Activated CD4-positive, alpha-beta memory T cell treated with anti-CD3 and anti-CD28 coated beads for 36 hours (primary cell): ENCODE data around the gene DOP1A. TPM values are rescaled to one million over a fixed set of nuclear protein-coding genes. Genes with fewer than 3 reads are reported as not detected.

Experiments used
- CTCF ChIA-PET: fragments of 350-600 bp; sonication (Branson Sonifier 250); formaldehyde crosslinking; loops from one replicate; lab custom pipeline; 2021; ENCODE audit warnings: antibody characterized with exemption, inconsistent platforms; lab: Charles Lee
- POLR2A ChIA-PET: fragments of 350-600 bp; sonication (Branson Sonifier 250); formaldehyde crosslinking; loops from one replicate; lab custom pipeline; 2021; ENCODE audit warnings: antibody characterized with exemption; lab: Charles Lee
- DNase-seq: peaks from one replicate; pipeline ENCODE4 v3.0.0-alpha.2; 2020
- H3K27ac Mint-ChIP-seq: one replicate; pipeline ENCODE4 v1.8.0; 2021; ENCODE audit warnings: mixed read lengths
- H3K27me3 Mint-ChIP-seq: one replicate; pipeline ENCODE4 v1.8.0; 2021; ENCODE audit warnings: mixed read lengths
- H3K36me3 Mint-ChIP-seq: one replicate; pipeline ENCODE4 v1.8.0; 2021; ENCODE audit warnings: mixed read lengths
- H3K4me1 Mint-ChIP-seq: one replicate; pipeline ENCODE4 v1.8.0; 2021; ENCODE audit warnings: low read depth, mixed read lengths
- H3K4me3 Mint-ChIP-seq: one replicate; pipeline ENCODE4 v1.8.0; 2021; ENCODE audit warnings: mild to moderate bottlenecking, mixed read lengths
- H3K9me3 Mint-ChIP-seq: one replicate; pipeline ENCODE4 v1.8.0; 2021; ENCODE audit warnings: mixed read lengths
- intact Hi-C: fragments of 100-400 bp; cut with micrococcal nuclease; formaldehyde crosslinking; loops from one replicate; pipeline ENCODE4 v1.15.1; 2023
- total RNA-seq, 2 experiments: library from RNA; stranded (reverse); gene quantifications; one replicate each; pipeline ENCODE4 v1.2.3, GENCODE V29; 2021

DOP1A gene, protein sequence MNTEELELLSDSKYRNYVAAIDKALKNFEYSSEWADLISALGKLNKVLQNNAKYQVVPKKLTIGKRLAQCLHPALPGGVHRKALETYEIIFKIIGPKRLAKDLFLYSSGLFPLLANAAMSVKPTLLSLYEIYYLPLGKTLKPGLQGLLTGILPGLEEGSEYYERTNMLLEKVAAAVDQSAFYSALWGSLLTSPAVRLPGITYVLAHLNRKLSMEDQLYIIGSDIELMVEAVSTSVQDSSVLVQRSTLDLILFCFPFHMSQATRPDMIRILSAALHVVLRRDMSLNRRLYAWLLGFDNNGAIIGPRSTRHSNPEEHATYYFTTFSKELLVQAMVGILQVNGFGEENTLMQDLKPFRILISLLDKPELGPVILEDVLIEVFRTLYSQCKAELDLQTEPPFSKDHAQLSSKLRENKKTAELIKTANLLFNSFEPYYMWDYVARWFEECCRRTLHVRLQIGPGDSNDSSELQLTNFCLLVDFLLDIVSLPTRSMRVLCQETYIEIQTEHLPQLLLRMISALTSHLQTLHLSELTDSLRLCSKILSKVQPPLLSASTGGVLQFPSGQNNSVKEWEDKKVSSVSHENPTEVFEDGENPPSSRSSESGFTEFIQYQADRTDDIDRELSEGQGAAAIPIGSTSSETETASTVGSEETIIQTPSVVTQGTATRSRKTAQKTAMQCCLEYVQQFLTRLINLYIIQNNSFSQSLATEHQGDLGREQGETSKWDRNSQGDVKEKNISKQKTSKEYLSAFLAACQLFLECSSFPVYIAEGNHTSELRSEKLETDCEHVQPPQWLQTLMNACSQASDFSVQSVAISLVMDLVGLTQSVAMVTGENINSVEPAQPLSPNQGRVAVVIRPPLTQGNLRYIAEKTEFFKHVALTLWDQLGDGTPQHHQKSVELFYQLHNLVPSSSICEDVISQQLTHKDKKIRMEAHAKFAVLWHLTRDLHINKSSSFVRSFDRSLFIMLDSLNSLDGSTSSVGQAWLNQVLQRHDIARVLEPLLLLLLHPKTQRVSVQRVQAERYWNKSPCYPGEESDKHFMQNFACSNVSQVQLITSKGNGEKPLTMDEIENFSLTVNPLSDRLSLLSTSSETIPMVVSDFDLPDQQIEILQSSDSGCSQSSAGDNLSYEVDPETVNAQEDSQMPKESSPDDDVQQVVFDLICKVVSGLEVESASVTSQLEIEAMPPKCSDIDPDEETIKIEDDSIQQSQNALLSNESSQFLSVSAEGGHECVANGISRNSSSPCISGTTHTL (N-terminal part only)
- 1 to 10 TPM; 5.9 to 8.8 TPM for total RNA-seq

DNA sequence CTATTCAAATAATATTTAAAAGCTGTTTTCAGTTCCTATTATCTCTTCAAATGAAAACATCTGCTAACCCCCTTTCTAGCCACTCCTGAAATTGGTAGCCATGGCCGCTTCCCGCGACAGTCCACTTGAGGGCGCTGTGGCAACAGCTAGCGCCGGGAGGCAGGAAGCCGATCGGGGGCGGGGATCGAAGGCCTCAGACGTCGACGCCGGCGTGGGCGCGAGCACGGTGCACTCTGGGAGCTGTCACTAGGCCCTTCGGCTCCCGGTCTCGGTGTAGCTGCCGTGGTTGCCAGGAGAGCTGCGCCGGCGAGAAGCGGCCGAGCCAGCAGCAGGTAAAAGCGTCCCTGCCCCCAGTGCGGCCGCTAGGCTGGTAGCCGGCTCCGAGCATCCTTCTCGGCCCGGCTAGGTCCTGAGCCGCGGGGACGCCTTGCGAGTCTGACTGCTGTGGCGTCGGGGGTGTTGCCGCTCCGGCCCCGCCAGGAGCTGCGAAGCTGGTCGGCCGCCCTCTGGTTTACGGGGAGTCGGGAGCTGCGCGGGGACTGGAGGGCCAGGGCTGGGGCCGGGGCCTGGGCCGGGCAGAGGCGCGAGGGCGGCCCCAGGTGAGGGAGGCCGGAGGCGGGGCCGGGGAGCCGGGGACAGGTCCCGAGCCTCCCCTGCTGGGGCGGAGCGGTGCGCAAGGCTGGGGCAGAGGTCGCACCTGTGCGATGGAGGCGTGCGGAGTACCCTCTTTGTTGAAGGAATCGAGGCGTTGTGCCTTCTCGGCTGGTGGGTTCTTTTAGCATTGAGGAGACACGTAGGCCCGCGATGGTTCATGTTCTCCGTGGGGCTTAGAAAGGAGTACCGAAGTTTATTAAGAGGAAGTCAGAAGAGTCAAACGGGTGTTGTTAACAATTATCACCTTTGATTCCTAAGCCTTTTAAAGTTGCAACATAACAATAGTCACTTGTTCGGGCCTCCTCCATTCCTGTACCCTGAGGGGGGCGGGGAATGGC lies at the start of gene DOP1A:
DOP1A (plus strand) TSS at position 224 of the 992 bp plus-strand sequence. CDS start 29,307 bp downstream, outside the sequence.
- peak; percentile 98 for DNase-seq
- Mint-ChIP-seq H3K4me3 (peak within 1 kb of the TSS; percentile 88), H3K27me3 (no peaks in the 10 kb centered on the region), H3K4me1 (peaks cover 42% of the 10 kb centered on the region), H3K9me3 (no peaks in the 10 kb centered on the region), H3K27ac (peak within 1 kb of the TSS; percentile 79), H3K36me3 (peaks cover 3% of the 10 kb centered on the region)
- ChIA-PET POLR2A (interaction anchor here (0.7 to 1.1 kb wide), 2 partner anchors 22 to 126 kb away, joined by 3 to 5 read pairs; partner anchors contain the start of gene RWDD2A), CTCF (interaction anchor here (0.6 to 6.6 kb wide), 45 partner anchors 8 to 1160 kb away, joined by 3 to 167 read pairs (median 5); partner anchors contain the start of genes CYB5R4, IBTK, PGM3 and PRSS35)
- intact Hi-C loops: loop anchor here (1.0 to 5.0 kb wide), 5 partner anchors 126 to 819 kb away; partner anchors contain the start of genes CYB5R4, PGM3 and RWDD2A

DNA sequence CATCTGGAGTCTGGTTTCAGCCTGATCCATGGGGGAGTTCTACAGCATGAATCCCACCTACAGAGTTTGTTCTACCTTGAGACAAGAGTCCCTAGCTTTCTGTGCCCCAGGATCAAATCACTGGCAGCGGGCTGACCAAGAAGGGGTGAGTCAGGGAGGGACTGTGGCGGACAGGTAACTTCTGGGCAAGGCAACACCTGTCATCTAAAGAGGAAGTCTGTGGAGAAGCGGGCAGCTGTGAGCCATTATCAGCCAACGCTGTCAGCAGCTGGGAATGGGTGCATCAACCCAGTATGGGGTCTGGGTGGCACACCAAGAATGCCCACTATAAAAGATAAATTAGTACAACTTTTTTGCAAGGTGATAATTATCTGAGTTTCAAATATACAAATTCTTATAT lies 47.7 kb upstream of the DOP1A start:
- H3K36me3 Mint-ChIP-seq: peaks cover 57% of the 10 kb centered on the region
- H3K27me3 Mint-ChIP-seq: no peaks in the 10 kb centered on the region
- no peak for DNase-seq
- no peaks in the 10 kb centered on the region for H3K9me3 Mint-ChIP-seq
- intact Hi-C loops: no loop called here
- no peak overlapping the region for H3K27ac Mint-ChIP-seq
- no peak overlapping the region for H3K4me3 Mint-ChIP-seq
- ChIA-PET POLR2A (no interaction called here), CTCF (no interaction called here)
- no peaks in the 10 kb centered on the region for H3K4me1 Mint-ChIP-seq

DNA sequence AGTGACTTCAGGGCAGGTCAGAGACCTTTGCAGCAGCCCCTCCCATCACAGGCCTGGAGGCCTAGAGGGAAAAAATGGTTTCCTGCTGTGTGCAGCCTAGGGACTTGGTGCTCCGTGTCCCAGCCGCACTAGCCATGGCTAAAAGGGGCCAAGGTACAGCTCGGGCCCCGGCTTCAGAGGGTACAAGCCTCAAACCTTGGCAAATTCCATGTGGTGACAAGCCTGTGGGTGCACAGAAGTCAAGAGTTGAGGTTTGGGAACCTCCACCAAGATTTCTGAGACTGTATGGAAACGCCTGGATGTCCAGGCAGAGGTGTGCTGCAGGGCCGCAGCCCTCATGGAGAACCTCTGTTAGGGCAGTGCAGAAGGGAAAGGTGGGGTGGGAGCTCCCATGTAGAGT lies 35.8 kb upstream of the DOP1A start:
- Mint-ChIP-seq H3K4me3 (no peak overlapping the region), H3K9me3 (peaks cover 18% of the 10 kb centered on the region), H3K4me1 (no peaks in the 10 kb centered on the region), H3K27ac (no peak overlapping the region), H3K36me3 (peaks cover 58% of the 10 kb centered on the region), H3K27me3 (no peaks in the 10 kb centered on the region)
- intact Hi-C loops: no loop called here
- DNase-seq: no peak
- CTCF ChIA-PET: no interaction called here
- POLR2A ChIA-PET: no interaction called here

DNA sequence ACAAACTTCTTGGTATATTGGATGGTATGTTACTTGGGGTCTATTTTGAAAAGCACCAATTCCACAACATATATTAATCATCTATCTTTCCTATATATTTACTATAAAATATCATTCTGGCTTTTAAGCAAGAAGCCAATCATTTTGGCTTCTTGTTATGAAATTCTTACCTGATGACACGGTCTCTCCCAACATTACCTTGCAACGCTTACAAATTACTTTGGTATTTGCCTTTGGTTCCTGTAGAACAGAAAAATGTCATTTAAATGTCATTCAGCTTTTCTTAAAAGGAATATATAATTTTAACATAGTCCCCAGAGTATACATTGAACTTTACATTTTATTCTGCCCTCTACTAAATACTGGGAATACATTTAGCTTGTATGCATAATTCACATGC lies 29.2 kb upstream of the DOP1A start:
- DNase-seq: no peak
- Mint-ChIP-seq H3K36me3 (peaks cover 33% of the 10 kb centered on the region), H3K9me3 (no peaks in the 10 kb centered on the region), H3K4me1 (no peaks in the 10 kb centered on the region), H3K27me3 (no peaks in the 10 kb centered on the region), H3K27ac (no peak overlapping the region), H3K4me3 (no peak overlapping the region)
- intact Hi-C loops: no loop called here
- POLR2A ChIA-PET: no interaction called here
- CTCF ChIA-PET: interaction anchor here (0.7 kb wide), 1 partner anchor 27 kb away, joined by 3 read pairs; the partner anchor contains the start of gene UBE3D

DNA sequence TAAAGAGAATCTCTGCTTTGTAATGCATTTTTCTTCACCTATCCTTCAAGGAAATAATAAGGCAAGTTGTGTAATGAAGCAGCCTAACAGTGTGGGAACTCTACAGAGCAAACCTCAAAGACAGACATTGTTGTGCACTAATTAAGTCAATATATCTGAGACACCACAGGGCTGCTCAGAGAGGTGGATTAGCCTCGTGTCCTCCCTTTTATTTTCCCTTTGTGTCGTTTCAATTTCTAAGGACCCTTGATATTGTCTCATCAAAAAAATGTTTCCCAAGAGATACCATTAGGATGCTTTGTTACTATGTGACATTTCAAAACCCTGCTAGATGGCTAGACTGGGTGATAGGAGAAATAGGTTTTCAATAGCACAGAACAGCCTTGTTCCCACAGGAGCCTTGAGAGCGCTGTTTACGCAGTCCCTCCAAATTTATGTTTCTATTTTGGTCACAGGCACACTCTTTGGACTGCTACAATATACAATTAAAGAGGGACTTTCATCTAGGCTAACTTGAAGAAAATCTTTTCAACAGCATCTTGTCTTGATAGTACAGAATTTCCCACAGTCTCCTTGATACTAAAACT lies 24.9 kb upstream of the DOP1A start:
- no peak overlapping the region for H3K4me3 Mint-ChIP-seq
- no peaks in the 10 kb centered on the region for H3K27me3 Mint-ChIP-seq
- intact Hi-C loops: no loop called here
- POLR2A ChIA-PET: no interaction called here
- H3K27ac Mint-ChIP-seq: no peak overlapping the region
- peaks cover 8% of the 10 kb centered on the region for H3K36me3 Mint-ChIP-seq
- H3K4me1 Mint-ChIP-seq: no peaks in the 10 kb centered on the region
- no peak for DNase-seq
- H3K9me3 Mint-ChIP-seq: no peaks in the 10 kb centered on the region
- CTCF ChIA-PET: no interaction called here

DNA sequence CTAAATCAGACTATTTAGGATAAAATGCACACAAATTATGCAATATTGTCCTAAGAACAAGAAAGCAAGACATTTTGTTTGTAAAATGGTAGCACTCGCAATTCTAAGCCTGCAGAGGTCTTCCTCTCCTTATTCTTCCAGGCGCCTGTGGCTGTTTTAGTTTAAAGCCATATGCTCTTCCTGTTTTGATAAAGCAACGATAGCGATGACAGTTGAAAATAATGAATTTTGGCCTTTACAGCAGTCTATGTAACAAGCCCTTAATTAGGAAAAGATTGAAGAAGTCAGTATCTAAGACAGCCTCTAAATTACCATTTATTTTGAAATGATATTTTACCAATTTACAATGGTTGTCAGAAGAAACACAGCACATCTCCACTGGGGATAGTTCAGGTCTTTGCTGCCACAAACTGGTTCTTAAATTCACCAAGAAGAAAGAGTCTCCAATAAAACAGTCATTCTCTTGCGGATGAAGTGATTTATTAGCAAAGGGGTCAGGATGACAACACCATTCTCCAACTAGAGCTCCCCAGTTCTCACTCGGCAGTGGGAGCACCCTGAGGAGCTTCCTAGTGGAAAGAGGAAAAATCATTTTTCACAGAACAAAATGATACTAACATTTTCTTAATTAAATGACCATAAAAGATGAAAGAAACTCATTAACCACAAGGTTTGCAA lies 23.2 kb upstream of the DOP1A start:
- H3K27ac Mint-ChIP-seq: no peak overlapping the region
- no peaks in the 10 kb centered on the region for H3K27me3 Mint-ChIP-seq
- no peaks in the 10 kb centered on the region for H3K9me3 Mint-ChIP-seq
- peaks cover 10% of the 10 kb centered on the region for H3K36me3 Mint-ChIP-seq
- ChIA-PET CTCF (interaction anchor here (1.7 kb wide), 1 partner anchor 21 kb away, joined by 3 read pairs; the partner anchor contains the start of gene UBE3D), POLR2A (interaction anchor here (0.6 kb wide), 1 partner anchor 10 kb away, joined by 6 read pairs; no protein-coding TSS in a partner anchor)
- no peaks in the 10 kb centered on the region for H3K4me1 Mint-ChIP-seq
- intact Hi-C loops: no loop called here
- no peak overlapping the region for H3K4me3 Mint-ChIP-seq
- no peak for DNase-seq

DNA sequence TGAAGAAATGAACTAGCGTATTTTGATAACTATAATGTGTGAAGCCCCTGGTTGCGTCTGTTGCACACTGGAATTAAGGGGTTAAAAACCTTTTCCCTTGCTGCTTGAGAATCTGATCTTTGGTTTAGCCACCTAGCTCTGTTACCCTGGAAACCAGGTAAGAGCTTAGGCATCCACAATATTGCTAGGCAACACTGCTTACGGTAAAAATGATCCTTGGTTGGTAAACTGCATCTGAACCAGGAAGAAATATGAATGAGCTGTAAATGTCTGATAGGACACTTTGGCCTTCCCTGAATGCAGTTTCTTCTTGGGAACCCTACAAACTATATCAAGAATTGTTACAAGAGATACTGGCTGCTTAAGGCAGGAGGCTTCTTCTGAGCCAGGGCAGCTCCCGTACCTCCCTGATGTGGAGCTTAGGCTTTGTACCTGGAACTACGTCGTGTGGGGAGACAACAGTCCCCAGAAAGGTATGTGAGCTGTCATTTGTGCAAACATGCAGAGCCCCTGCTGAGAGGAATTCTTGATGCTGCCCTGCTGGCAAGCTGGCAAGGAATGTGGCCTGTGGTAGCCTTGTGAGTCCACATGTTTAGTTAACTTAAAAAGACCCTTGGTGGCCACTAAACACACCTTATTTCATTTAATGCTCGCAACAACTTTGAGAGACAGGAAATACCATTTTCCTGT lies 20.3 kb upstream of the DOP1A start:
- no peak overlapping the region for H3K27ac Mint-ChIP-seq
- H3K36me3 Mint-ChIP-seq: peaks cover 5% of the 10 kb centered on the region
- no peaks in the 10 kb centered on the region for H3K4me1 Mint-ChIP-seq
- no peaks in the 10 kb centered on the region for H3K27me3 Mint-ChIP-seq
- POLR2A ChIA-PET: no interaction called here
- no peak for DNase-seq
- intact Hi-C loops: no loop called here
- no peaks in the 10 kb centered on the region for H3K9me3 Mint-ChIP-seq
- CTCF ChIA-PET: no interaction called here
- no peak overlapping the region for H3K4me3 Mint-ChIP-seq

DNA sequence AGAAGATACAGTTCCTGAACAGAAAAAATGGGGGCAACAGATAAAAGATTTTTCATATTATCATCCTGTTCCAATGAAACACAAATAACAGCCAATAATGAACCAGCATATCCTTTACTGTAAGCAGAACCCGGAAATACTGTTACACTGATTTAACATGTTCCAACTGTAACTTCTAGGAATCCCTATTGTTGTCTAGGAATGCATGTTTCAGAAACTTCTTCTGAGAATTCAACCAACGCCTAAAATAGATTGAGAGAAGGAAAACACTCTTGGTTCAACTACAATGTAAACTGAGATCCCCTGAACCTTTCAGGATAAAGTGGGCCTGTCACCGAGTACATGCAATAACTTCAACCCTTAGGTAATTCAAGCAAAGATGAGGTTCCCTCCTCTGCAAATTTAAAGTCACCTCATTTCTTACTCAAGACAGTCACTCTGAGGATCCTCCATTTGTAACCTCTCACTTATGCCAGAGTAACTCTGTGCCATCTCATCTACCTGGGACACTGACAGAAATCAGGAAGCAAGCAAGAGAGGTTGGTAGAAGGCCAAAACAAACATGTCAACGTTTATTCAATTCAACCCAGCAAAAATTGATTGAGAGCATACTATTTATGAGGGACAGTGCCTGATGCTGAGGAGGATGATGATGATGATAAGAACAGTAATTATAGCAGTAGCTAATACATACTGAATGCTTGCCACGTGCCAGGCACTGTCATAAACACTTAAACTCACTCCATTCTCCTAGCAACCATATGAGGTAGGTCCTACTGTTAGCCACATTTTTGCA lies 15.9 kb upstream of the DOP1A start:
- ChIA-PET CTCF (interaction anchor here (1.2 kb wide), 1 partner anchor 14 kb away, joined by 3 read pairs; the partner anchor contains the start of gene UBE3D), POLR2A (no interaction called here)
- no peaks in the 10 kb centered on the region for H3K27me3 Mint-ChIP-seq
- no peaks in the 10 kb centered on the region for H3K9me3 Mint-ChIP-seq
- H3K27ac Mint-ChIP-seq: no peak overlapping the region
- intact Hi-C loops: loop anchor here (10.0 kb wide), 1 partner anchor 687 kb away; the partner anchor contains the start of gene TPBG
- no peak overlapping the region for H3K4me3 Mint-ChIP-seq
- DNase-seq: no peak
- peaks cover 10% of the 10 kb centered on the region for H3K36me3 Mint-ChIP-seq
- H3K4me1 Mint-ChIP-seq: peaks cover 2% of the 10 kb centered on the region

DNA sequence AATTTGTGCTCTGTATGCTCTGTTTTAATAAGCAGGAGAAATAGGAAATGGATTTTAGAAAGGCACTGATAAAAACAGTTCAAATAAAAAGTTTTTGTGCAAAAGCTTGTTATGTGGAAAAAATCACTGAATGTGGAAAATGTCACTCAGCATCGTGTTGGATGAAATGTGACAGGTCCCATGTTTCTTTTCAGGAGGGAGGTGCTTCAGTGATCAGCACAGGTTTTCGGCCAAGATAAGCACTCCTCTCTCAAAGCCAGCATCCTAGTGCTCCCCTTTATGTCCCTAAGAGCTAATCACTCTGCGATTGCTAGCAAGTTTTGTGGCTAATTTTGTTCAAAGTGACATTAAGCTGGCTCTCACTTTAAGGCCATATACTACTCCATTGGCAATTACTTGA lies 13.8 kb upstream of the DOP1A start:
- Mint-ChIP-seq H3K4me3 (no peak overlapping the region), H3K27ac (no peak overlapping the region), H3K9me3 (no peaks in the 10 kb centered on the region), H3K27me3 (no peaks in the 10 kb centered on the region), H3K36me3 (peaks cover 19% of the 10 kb centered on the region), H3K4me1 (peaks cover 5% of the 10 kb centered on the region)
- ChIA-PET POLR2A (interaction anchor here (1.0 kb wide), 1 partner anchor 12 kb away, joined by 3 read pairs; the partner anchor contains the start of gene UBE3D), CTCF (interaction anchor here (1.1 to 3.1 kb wide), 6 partner anchors 12 to 784 kb away, joined by 4 to 18 read pairs (median 9); partner anchors contain the start of genes DOP1A and UBE3D)
- no peak for DNase-seq
- intact Hi-C loops: loop anchor here (10.0 kb wide), 1 partner anchor 689 kb away; the partner anchor contains the start of gene TPBG
